ENCODE results near the gene DNAJC22.

- TF ChIP-seq FOXM1 (IDR thresholded peaks at IDR 0.05; ENCODE audit: borderline replicate concordance) (no peak), ARNT (IDR thresholded peaks at IDR 0.05) (no peak), TARDBP (IDR thresholded peaks at IDR 0.05) (no peak)
Measured at GRCh38 chr12:49377386-49377785, 30.7 kb downstream of the DNAJC22 start.

Data from HEK293T (cell line).